Measurements from ENCODE around the gene DLEC1.

The DLEC1 gene

GRCh38 chr3:38110314-38111050 lies 71.5 kb downstream of the DLEC1 start:
- no peak for DNase-seq

GRCh38 chr3:38111201-38111600 lies 72.2 kb downstream of the DLEC1 start:
- DNase-seq = no peak

- no peak for DNase-seq
Measured at GRCh38 chr3:38111696-38112377, 72.8 kb downstream of the DLEC1 start.

GRCh38 chr3:38112378-38112761 lies 73.4 kb downstream of the DLEC1 start:
- DNase-seq = no peak

- no peak for DNase-seq
Measured at GRCh38 chr3:38114052-38114874, 75.3 kb downstream of the DLEC1 start.

GRCh38 chr3:38114875-38115644 lies 76.1 kb downstream of the DLEC1 start:
- DNase-seq = no peak

- no peak for DNase-seq
Measured at GRCh38 chr3:38115645-38116427, 76.8 kb downstream of the DLEC1 start.

- DNase-seq = no peak
Measured at GRCh38 chr3:38116471-38117162, 77.6 kb downstream of the DLEC1 start.

GRCh38 chr3:38117163-38117716 lies 78.2 kb downstream of the DLEC1 start:
- DNase-seq = no peak

- no peak for DNase-seq
Measured at GRCh38 chr3:38117748-38118420, 78.9 kb downstream of the DLEC1 start.

GRCh38 chr3:38118421-38119247 lies 79.6 kb downstream of the DLEC1 start:
- DNase-seq = no peak

- no peak for DNase-seq
Measured at GRCh38 chr3:38119248-38119544, 80.2 kb downstream of the DLEC1 start.

GRCh38 chr3:38119821-38120692 lies 81.0 kb downstream of the DLEC1 start:
- DNase-seq = no peak

GRCh38 chr3:38120693-38121450 lies 81.9 kb downstream of the DLEC1 start:
- no peak for DNase-seq

GRCh38 chr3:38121451-38121831 lies 82.4 kb downstream of the DLEC1 start:
- no peak for DNase-seq

GRCh38 chr3:38121832-38122461 lies 82.9 kb downstream of the DLEC1 start:
- DNase-seq = no peak

GRCh38 chr3:38122712-38123290 lies 83.8 kb downstream of the DLEC1 start:
- no peak for DNase-seq

Data from DMS153 (cell line).